HepG2 (cell line): ENCODE results near the gene SOBP.

Experiments used
- PHF8 ChIP-seq: sonication (generic); formaldehyde crosslinking; IDR thresholded peaks from 2 replicates; pipeline ENCODE4 v1.5.0; 2020; ENCODE audit warnings: missing genetic modification reagents
- TCF7L2 ChIP-seq: IDR thresholded peaks from 2 replicates; pipeline ENCODE4 v1.6.1; 2011; ENCODE audit warnings: mild to moderate bottlenecking, low read depth, low read length, moderate library complexity

GRCh38 chr6:107668743-107669474 lies 179.0 kb downstream of the SOBP start:
- TF ChIP-seq PHF8 (no peak), TCF7L2 (no peak)
